ENCODE data around the gene XIRP1.

DNA sequence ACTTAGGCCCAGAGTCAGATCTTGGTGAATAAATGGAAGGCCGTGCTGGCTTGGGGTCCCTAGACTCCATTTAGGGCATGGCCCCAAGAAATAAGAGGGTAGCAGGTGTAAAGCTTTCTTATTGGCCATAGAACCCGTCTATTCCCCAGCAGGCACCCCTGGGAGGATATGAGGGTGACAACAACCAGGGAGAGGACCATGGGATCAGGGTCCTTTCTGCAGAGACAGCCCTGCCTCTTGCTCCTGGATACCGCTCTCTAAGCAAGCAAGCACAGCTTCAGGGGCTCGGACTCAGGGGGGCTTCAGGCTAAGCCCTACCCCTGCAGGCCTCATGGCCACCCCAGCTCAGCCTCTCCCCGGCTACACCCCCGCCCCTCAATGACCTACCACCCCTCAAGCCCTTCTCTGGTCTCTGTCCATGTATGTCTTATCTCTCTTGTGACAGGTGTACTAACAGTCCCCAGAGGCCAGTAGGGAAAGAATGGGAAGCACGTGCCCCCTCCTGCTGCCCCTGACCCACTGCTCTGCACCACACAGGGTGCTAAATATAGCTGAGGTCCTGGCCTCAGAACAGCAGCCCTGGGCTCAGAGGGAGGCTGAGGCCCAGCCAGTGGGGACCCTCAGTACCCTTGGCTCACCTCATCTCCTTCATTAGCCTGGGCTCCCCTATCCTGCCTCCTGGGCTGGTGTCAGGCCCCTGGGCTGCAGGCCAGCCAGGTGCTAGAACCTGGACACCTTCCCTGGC is 1.9 kb downstream of the XIRP1 start:
- TF ChIP-seq, protein P1, sequence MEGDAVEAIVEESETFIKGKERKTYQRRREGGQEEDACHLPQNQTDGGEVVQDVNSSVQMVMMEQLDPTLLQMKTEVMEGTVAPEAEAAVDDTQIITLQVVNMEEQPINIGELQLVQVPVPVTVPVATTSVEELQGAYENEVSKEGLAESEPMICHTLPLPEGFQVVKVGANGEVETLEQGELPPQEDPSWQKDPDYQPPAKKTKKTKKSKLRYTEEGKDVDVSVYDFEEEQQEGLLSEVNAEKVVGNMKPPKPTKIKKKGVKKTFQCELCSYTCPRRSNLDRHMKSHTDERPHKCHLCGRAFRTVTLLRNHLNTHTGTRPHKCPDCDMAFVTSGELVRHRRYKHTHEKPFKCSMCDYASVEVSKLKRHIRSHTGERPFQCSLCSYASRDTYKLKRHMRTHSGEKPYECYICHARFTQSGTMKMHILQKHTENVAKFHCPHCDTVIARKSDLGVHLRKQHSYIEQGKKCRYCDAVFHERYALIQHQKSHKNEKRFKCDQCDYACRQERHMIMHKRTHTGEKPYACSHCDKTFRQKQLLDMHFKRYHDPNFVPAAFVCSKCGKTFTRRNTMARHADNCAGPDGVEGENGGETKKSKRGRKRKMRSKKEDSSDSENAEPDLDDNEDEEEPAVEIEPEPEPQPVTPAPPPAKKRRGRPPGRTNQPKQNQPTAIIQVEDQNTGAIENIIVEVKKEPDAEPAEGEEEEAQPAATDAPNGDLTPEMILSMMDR (IDR thresholded peaks at IDR 0.05; ENCODE audit: low read depth, low read length): no peak
- TF ChIP-seq EZH2phosphoT487 (IDR thresholded peaks at IDR 0.05; ENCODE audit: low read depth): no peak

Measured in OCI-LY3 (cell line).